Nephron (organoid): ENCODE results near the gene EI24.
A peak's percentile ranks its signal among the peaks of the same experiment; 100 is the strongest.

ENCODE experiments used
- H3K27ac Mint-ChIP-seq, 3 experiments: 2 replicates each; pipeline ENCODE4 v1.8.0; 2020; ENCODE audit warnings: mixed read lengths in 3 of 3, mild to moderate bottlenecking in 2 of 3, moderate library complexity in 1 of 3
- H3K27me3 Mint-ChIP-seq: 2 replicates; pipeline ENCODE4 v1.8.0; 2021; ENCODE audit warnings: low read depth, mild to moderate bottlenecking, moderate library complexity, mixed read lengths
- H3K36me3 Mint-ChIP-seq: 2 replicates; pipeline ENCODE4 v1.8.0; 2020; ENCODE audit warnings: low read depth, mixed read lengths
- H3K4me1 Mint-ChIP-seq: 2 replicates; pipeline ENCODE4 v1.8.0; 2020; ENCODE audit warnings: mixed read lengths
- H3K4me3 Mint-ChIP-seq, 3 experiments: 2 replicates each; pipeline ENCODE4 v1.8.0; 2020; ENCODE audit warnings: mild to moderate bottlenecking in 3 of 3, mixed read lengths in 3 of 3, moderate library complexity in 2 of 3
- H3K9me3 Mint-ChIP-seq: 2 replicates; pipeline ENCODE4 v1.8.0; 2020; ENCODE audit warnings: mixed read lengths
- CTCF ChIP-seq, 3 experiments: fragments of 200-600 bp; sonication (generic); IDR thresholded peaks; one replicate each; pipeline ENCODE4 v1.5.0; 2021; ENCODE audit warnings: antibody characterized with exemption in 3 of 3; ENCODE audit not compliant: unreplicated experiment in 3 of 3

EI24 gene

GRCh38 chr11:125559888-125560287 is 9.4 kb upstream of the EI24 start:
- no peaks in the 10 kb centered on the region for H3K36me3 Mint-ChIP-seq
- no peak for TF ChIP-seq CTCF (IDR thresholded peaks at IDR 0.05; ENCODE audit: unreplicated experiment in 3 of 3)
- peaks cover 4% of the 10 kb centered on the region for H3K27me3 Mint-ChIP-seq
- H3K9me3 Mint-ChIP-seq: peaks cover 17% of the 10 kb centered on the region
- no peaks in the 10 kb centered on the region for H3K4me1 Mint-ChIP-seq
- H3K27ac Mint-ChIP-seq: no peak overlapping the region
- no peak overlapping the region for H3K4me3 Mint-ChIP-seq

- H3K9me3 Mint-ChIP-seq: peaks cover 3% of the 10 kb centered on the region
- no peaks in the 10 kb centered on the region for H3K4me1 Mint-ChIP-seq
- TF ChIP-seq CTCF (IDR thresholded peaks at IDR 0.05; ENCODE audit: unreplicated experiment in 3 of 3): no peak
- no peak overlapping the region for H3K4me3 Mint-ChIP-seq
- no peaks in the 10 kb centered on the region for H3K36me3 Mint-ChIP-seq
- H3K27ac Mint-ChIP-seq: no peak overlapping the region
- peaks cover 7% of the 10 kb centered on the region for H3K27me3 Mint-ChIP-seq
These were observed 7.4 kb upstream of the EI24 start for GRCh38 chr11:125561924-125562323.

GRCh38 chr11:125562430-125562829 is 6.8 kb upstream of the EI24 start:
- Mint-ChIP-seq H3K4me1 (no peaks in the 10 kb centered on the region), H3K9me3 (no peaks in the 10 kb centered on the region), H3K27me3 (peaks cover 4% of the 10 kb centered on the region), H3K27ac (no peak overlapping the region), H3K4me3 (no peak overlapping the region), H3K36me3 (no peaks in the 10 kb centered on the region)
- no peak for TF ChIP-seq CTCF (IDR thresholded peaks at IDR 0.05; ENCODE audit: unreplicated experiment in 3 of 3)

GRCh38 chr11:125564357-125564756 is 4.9 kb upstream of the EI24 start:
- Mint-ChIP-seq H3K9me3 (no peaks in the 10 kb centered on the region), H3K36me3 (no peaks in the 10 kb centered on the region), H3K4me3 (no peak overlapping the region), H3K4me1 (no peaks in the 10 kb centered on the region), H3K27ac (no peak overlapping the region), H3K27me3 (peaks cover 4% of the 10 kb centered on the region)
- TF ChIP-seq CTCF (IDR thresholded peaks at IDR 0.05; ENCODE audit: unreplicated experiment in 3 of 3): no peak

GRCh38 chr11:125566235-125566634 is 3.0 kb upstream of the EI24 start:
- peaks cover 16% of the 10 kb centered on the region for H3K4me1 Mint-ChIP-seq
- H3K4me3 Mint-ChIP-seq: peak overlapping the region in 2 of 3 experiments; percentile 21 to 38
- no peaks in the 10 kb centered on the region for H3K9me3 Mint-ChIP-seq
- TF ChIP-seq CTCF (IDR thresholded peaks at IDR 0.05; ENCODE audit: unreplicated experiment in 3 of 3): no peak
- no peaks in the 10 kb centered on the region for H3K36me3 Mint-ChIP-seq
- peaks cover 4% of the 10 kb centered on the region for H3K27me3 Mint-ChIP-seq
- H3K27ac Mint-ChIP-seq: no peak overlapping the region

GRCh38 chr11:125569915-125570621 is 791 bp downstream of the EI24 start:
- H3K9me3 Mint-ChIP-seq: no peaks in the 10 kb centered on the region
- peaks cover 22% of the 10 kb centered on the region for H3K36me3 Mint-ChIP-seq
- H3K27me3 Mint-ChIP-seq: peaks cover 4% of the 10 kb centered on the region
- H3K4me1 Mint-ChIP-seq: peaks cover 16% of the 10 kb centered on the region
- no peak for TF ChIP-seq CTCF (IDR thresholded peaks at IDR 0.05; ENCODE audit: unreplicated experiment in 3 of 3)
- H3K27ac Mint-ChIP-seq: peak overlapping the region in 2 of 3 experiments; percentile 69 to 82
- peak overlapping the region; percentile 88 to 94 (median 88) for H3K4me3 Mint-ChIP-seq
